ENCODE measurements around the gene STX8. TPM values are rescaled to one million over a fixed set of nuclear protein-coding genes. Genes with fewer than 3 reads are reported as not detected.

The STX8 gene
- total RNA-seq, 1 donor from 2014 or later: 31.2 TPM

DNA sequence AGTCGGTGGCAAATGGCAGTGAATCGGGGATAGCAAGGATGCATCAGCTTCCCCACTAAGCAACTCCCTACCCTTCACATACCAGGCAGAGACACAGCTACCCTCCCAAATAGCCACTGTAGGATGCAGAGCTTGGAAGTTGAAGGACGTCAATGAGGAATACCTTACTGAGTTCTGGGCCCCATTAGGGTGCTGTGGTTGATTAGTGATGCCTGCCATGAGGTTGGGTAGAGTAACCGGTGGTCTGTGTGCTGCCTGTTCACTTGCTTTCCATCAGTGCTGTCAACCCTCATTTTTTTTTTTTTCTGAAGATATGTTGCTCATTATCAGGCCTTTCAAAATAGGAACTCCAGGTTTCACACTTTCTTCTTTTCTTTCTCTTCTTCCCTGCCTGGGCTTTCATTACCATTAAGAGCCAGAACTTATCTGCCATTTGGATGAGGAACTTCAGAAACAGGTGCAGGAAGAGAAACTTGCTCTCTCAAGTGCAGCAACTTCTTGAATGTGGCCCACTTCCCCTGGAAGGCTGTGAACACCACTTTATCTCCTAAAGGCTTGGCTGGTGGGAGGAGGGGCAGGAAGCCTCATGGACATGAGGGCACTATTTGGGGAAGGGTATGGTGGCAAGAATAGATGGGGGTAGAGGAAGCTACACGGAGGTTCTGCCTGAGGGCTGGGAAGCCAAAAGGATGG, 370.8 kb downstream of the STX8 start:
- H3K36me3 ChIP-seq: no peaks in the 10 kb centered on the region
- no peaks in the 10 kb centered on the region for H3K27me3 ChIP-seq
- no peak for DNase-seq (ENCODE audit: extremely low spot score in 2 of 2)
- TF ChIP-seq, protein P1, sequence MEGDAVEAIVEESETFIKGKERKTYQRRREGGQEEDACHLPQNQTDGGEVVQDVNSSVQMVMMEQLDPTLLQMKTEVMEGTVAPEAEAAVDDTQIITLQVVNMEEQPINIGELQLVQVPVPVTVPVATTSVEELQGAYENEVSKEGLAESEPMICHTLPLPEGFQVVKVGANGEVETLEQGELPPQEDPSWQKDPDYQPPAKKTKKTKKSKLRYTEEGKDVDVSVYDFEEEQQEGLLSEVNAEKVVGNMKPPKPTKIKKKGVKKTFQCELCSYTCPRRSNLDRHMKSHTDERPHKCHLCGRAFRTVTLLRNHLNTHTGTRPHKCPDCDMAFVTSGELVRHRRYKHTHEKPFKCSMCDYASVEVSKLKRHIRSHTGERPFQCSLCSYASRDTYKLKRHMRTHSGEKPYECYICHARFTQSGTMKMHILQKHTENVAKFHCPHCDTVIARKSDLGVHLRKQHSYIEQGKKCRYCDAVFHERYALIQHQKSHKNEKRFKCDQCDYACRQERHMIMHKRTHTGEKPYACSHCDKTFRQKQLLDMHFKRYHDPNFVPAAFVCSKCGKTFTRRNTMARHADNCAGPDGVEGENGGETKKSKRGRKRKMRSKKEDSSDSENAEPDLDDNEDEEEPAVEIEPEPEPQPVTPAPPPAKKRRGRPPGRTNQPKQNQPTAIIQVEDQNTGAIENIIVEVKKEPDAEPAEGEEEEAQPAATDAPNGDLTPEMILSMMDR (IDR thresholded peaks at IDR 0.05): no peak
- TF ChIP-seq POLR2AphosphoS5 (IDR thresholded peaks at IDR 0.05; ENCODE audit: insufficient read depth in 1 of 2, low read depth in 1 of 2) (no peak), POLR2A (IDR thresholded peaks at IDR 0.05) (no peak)
- no peaks in the 10 kb centered on the region for H3K9me3 ChIP-seq
- H3K4me1 ChIP-seq: peaks cover 23% of the 10 kb centered on the region
- no peak overlapping the region for H3K4me3 ChIP-seq
- intact Hi-C loops (cut with DNase I): no loop called here
- H3K27ac ChIP-seq: no peak overlapping the region

DNA sequence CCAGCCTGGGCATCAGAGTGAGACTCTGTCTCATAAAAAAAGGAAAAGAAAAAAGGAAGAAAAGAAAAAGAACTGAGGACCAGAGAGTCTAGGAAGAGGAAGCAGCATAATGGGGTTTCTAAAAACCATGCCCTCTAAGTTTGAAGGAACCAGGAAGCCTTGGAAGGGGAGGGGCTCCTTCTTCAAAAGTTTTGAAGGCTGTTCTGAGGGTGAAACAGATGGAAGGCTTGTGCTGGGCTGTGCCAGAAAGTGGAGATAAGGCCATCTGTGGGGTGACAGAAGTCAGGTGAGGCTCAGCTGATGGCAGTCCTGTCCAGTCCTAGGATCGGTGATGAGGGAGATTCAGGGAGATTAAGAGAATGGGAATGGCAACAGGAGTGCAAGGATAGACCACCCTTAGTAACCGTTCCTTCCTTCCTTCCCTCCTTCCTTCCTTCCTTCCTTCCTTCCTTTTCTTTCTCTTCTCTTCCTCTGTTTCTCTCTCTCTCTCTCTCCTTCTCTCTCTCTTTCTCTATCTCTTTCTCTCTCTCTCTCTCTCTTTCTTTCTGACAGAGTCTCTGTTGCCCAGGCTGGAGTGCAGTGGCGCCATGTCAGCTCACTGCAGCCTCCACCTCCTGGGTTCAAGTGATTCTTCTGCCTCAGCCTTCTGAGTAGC, 371.7 kb downstream of the STX8 start:
- Histone ChIP-seq H3K4me1 (peaks cover 23% of the 10 kb centered on the region), H3K4me3 (no peak overlapping the region), H3K9me3 (no peaks in the 10 kb centered on the region), H3K27ac (no peak overlapping the region), H3K36me3 (no peaks in the 10 kb centered on the region), H3K27me3 (no peaks in the 10 kb centered on the region)
- TF ChIP-seq, protein P1 (IDR thresholded peaks at IDR 0.05): no peak
- TF ChIP-seq POLR2A (IDR thresholded peaks at IDR 0.05): no peak
- TF ChIP-seq POLR2AphosphoS5 (IDR thresholded peaks at IDR 0.05; ENCODE audit: insufficient read depth in 1 of 2, low read depth in 1 of 2): no peak
- intact Hi-C loops (cut with DNase I): no loop called here
- no peak for DNase-seq (ENCODE audit: extremely low spot score in 2 of 2)

DNA sequence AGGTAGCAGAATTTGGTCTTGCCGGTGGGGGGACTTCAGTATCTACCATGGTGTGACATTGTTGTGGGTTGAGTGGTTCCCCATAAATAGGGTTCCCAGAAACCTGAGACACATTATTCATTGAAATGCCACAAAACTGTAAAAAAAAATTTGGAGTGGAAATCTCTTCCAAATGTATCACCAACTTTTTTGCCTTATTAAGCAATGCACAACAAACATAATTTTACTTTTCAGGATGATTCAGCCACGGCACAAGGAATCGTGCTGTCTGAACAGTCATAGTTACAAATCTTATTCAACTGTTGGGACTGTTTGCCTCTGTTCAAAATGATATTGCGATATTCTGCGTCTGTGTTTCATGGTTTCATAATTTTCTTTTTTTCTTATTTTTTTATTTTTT, 373.1 kb downstream of the STX8 start:
- no peaks in the 10 kb centered on the region for H3K9me3 ChIP-seq
- no peak overlapping the region for H3K4me3 ChIP-seq
- intact Hi-C loops (cut with DNase I): no loop called here

DNA sequence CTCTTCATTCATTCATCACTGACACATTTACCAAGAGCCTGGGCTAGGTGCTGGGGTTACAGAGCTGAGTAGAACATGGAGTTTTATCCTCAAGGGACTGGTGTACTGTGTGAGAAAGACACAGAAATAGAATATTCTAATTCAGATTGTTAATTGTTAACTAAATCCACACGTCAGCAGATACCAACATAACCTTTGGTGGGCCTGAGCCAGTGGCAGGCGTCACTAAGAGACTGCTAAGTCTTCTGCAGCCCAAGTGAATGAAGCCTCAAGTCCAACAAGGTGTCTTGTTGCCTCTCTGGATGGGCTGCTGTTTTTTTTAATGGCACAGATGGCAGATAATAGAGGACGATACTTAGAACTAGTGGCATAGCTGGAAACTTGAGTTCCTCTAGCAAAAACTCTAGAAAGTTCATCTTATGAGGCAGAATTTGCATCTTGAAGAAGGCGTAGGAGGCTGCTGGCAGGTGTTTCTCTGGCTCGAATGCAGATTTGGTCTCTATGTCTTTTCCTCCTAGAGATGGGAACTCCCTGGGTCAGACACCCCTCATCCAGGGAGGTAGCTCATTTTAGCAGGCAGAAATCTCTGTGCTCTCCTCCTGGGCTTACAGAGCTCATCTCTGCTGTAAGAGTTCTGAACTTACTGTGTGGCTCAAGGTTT, 374.8 kb downstream of the STX8 start:
- no peak for TF ChIP-seq POLR2A (IDR thresholded peaks at IDR 0.05)
- TF ChIP-seq, protein P1 (IDR thresholded peaks at IDR 0.05): no peak
- no peak for TF ChIP-seq POLR2AphosphoS5 (IDR thresholded peaks at IDR 0.05; ENCODE audit: insufficient read depth in 1 of 2, low read depth in 1 of 2)
- intact Hi-C loops (cut with DNase I): no loop called here
- H3K36me3 ChIP-seq: no peaks in the 10 kb centered on the region
- no peaks in the 10 kb centered on the region for H3K27me3 ChIP-seq
- H3K4me3 ChIP-seq: no peak overlapping the region
- peaks cover 7% of the 10 kb centered on the region for H3K4me1 ChIP-seq
- no peak overlapping the region for H3K27ac ChIP-seq
- H3K9me3 ChIP-seq: no peaks in the 10 kb centered on the region
- DNase-seq (ENCODE audit: extremely low spot score in 2 of 2): no peak

More for the DNA sequence above, 373.1 kb downstream of the STX8 start:
- Histone ChIP-seq H3K36me3 (no peaks in the 10 kb centered on the region), H3K4me1 (peaks cover 23% of the 10 kb centered on the region), H3K27ac (no peak overlapping the region), H3K27me3 (no peaks in the 10 kb centered on the region)
- DNase-seq (ENCODE audit: extremely low spot score in 2 of 2): no peak
- no peak for TF ChIP-seq POLR2A (IDR thresholded peaks at IDR 0.05)
- TF ChIP-seq POLR2AphosphoS5 (IDR thresholded peaks at IDR 0.05; ENCODE audit: insufficient read depth in 1 of 2, low read depth in 1 of 2): no peak
- TF ChIP-seq, protein P1 (IDR thresholded peaks at IDR 0.05): no peak

Small RNA genes lying within 50 kb of the gene (small RNA-seq; reads per million reads assigned to genes)
- gene AC005695.3: not detected

Other genes starting within 250 kb of the STX8 start
- gene CFAP52, start 822 bp upstream of the STX8 start, total RNA-seq: 2.5 TPM
- gene USP43, start 69.7 kb upstream of the STX8 start, total RNA-seq: 5.6 TPM
- gene DHRS7C, start 215.8 kb upstream of the STX8 start, total RNA-seq: not detected
- not detected for gene GSG1L2, start 246.3 kb upstream of the STX8 start, total RNA-seq

Measured in vagina (tissue), 2 donors.